ENCODE data around the gene GPAT3.

GRCh38 chr4:83558680-83559079, 22.8 kb downstream of the GPAT3 start:
- TF ChIP-seq ARNTL (CRISPR knock-in tag; IDR thresholded peaks at IDR 0.05; ENCODE audit: borderline replicate concordance, low read depth) (no peak), ZNF8 (CRISPR knock-in tag; IDR thresholded peaks at IDR 0.05) (no peak), POU6F1 (CRISPR knock-in tag; IDR thresholded peaks at IDR 0.05; ENCODE audit: borderline replicate concordance, low read depth) (no peak), PATZ1 (CRISPR knock-in tag; IDR thresholded peaks at IDR 0.05; ENCODE audit: borderline replicate concordance) (no peak), CREB5 (CRISPR knock-in tag; IDR thresholded peaks at IDR 0.05; ENCODE audit: low read depth) (no peak), RARB (CRISPR knock-in tag; IDR thresholded peaks at IDR 0.05) (no peak), ESRRG (CRISPR knock-in tag; IDR thresholded peaks at IDR 0.05) (no peak), OSR1 (CRISPR knock-in tag; IDR thresholded peaks at IDR 0.05) (no peak), ZC3H10 (CRISPR knock-in tag; IDR thresholded peaks at IDR 0.05) (no peak), PPARA (CRISPR knock-in tag; IDR thresholded peaks at IDR 0.05; ENCODE audit: borderline replicate concordance) (no peak), TOX (CRISPR knock-in tag; IDR thresholded peaks at IDR 0.05; ENCODE audit: borderline replicate concordance) (no peak), GLIS3 (CRISPR knock-in tag; IDR thresholded peaks at IDR 0.05) (no peak)
